ENCODE results near the gene MACROD2.

The MACROD2 gene

GRCh38 chr20:15297059-15297875 lies 1302.0 kb downstream of the MACROD2 start:
- DNase-seq (ENCODE audit: low read depth in 4 of 4, low spot score in 1 of 4) = no peak

- DNase-seq (ENCODE audit: low read depth in 4 of 4, low spot score in 1 of 4) = no peak
These were observed 1306.8 kb downstream of the MACROD2 start for GRCh38 chr20:15302075-15302474.

GRCh38 chr20:15310361-15310760 lies 1315.0 kb downstream of the MACROD2 start:
- no peak for DNase-seq (ENCODE audit: low read depth in 4 of 4, low spot score in 1 of 4)

GRCh38 chr20:15316556-15316955 lies 1321.2 kb downstream of the MACROD2 start:
- DNase-seq (ENCODE audit: low read depth in 4 of 4, low spot score in 1 of 4) = no peak

GRCh38 chr20:15317546-15318232 lies 1322.4 kb downstream of the MACROD2 start:
- no peak for DNase-seq (ENCODE audit: low read depth in 4 of 4, low spot score in 1 of 4)

- DNase-seq (ENCODE audit: low read depth in 4 of 4, low spot score in 1 of 4) = no peak
These were observed 1323.4 kb downstream of the MACROD2 start for GRCh38 chr20:15318682-15319081.

GRCh38 chr20:15319439-15319838 lies 1324.1 kb downstream of the MACROD2 start:
- no peak for DNase-seq (ENCODE audit: low read depth in 4 of 4, low spot score in 1 of 4)

GRCh38 chr20:15320941-15321340 lies 1325.6 kb downstream of the MACROD2 start:
- no peak for DNase-seq (ENCODE audit: low read depth in 4 of 4, low spot score in 1 of 4)

- DNase-seq (ENCODE audit: low read depth in 4 of 4, low spot score in 1 of 4) = no peak
These were observed 1331.8 kb downstream of the MACROD2 start for GRCh38 chr20:15327123-15327522.

- no peak for DNase-seq (ENCODE audit: low read depth in 4 of 4, low spot score in 1 of 4)
These were observed 1332.8 kb downstream of the MACROD2 start for GRCh38 chr20:15328084-15328483.

- no peak for DNase-seq (ENCODE audit: low read depth in 4 of 4, low spot score in 1 of 4)
These were observed 1337.4 kb downstream of the MACROD2 start for GRCh38 chr20:15332711-15333160.

- no peak for DNase-seq (ENCODE audit: low read depth in 4 of 4, low spot score in 1 of 4)
These were observed 1337.9 kb downstream of the MACROD2 start for GRCh38 chr20:15333170-15333569.

GRCh38 chr20:15336011-15336410 lies 1340.7 kb downstream of the MACROD2 start:
- DNase-seq (ENCODE audit: low read depth in 4 of 4, low spot score in 1 of 4) = no peak

GRCh38 chr20:15336536-15336935 lies 1341.2 kb downstream of the MACROD2 start:
- no peak for DNase-seq (ENCODE audit: low read depth in 4 of 4, low spot score in 1 of 4)

- no peak for DNase-seq (ENCODE audit: low read depth in 4 of 4, low spot score in 1 of 4)
These were observed 1343.9 kb downstream of the MACROD2 start for GRCh38 chr20:15339264-15339663.

GRCh38 chr20:15342991-15343523 lies 1347.7 kb downstream of the MACROD2 start:
- DNase-seq (ENCODE audit: low read depth in 4 of 4, low spot score in 1 of 4) = no peak

- no peak for DNase-seq (ENCODE audit: low read depth in 4 of 4, low spot score in 1 of 4)
These were observed 1350.0 kb downstream of the MACROD2 start for GRCh38 chr20:15345287-15345686.

- DNase-seq (ENCODE audit: low read depth in 4 of 4, low spot score in 1 of 4) = no peak
These were observed 1351.5 kb downstream of the MACROD2 start for GRCh38 chr20:15346657-15347280.

GRCh38 chr20:15359056-15359455 lies 1363.7 kb downstream of the MACROD2 start:
- DNase-seq (ENCODE audit: low read depth in 4 of 4, low spot score in 1 of 4) = no peak

GRCh38 chr20:15362849-15363248 lies 1367.5 kb downstream of the MACROD2 start:
- DNase-seq (ENCODE audit: low read depth in 4 of 4, low spot score in 1 of 4) = no peak

GRCh38 chr20:15364781-15365180 lies 1369.5 kb downstream of the MACROD2 start:
- no peak for DNase-seq (ENCODE audit: low read depth in 4 of 4, low spot score in 1 of 4)

- no peak for DNase-seq (ENCODE audit: low read depth in 4 of 4, low spot score in 1 of 4)
These were observed 1375.1 kb downstream of the MACROD2 start for GRCh38 chr20:15370370-15370769.
